PFSK-1 (cell line): ENCODE measurements around the gene CYTH3.

Experiments used
- FOXP2 ChIP-seq: optimal IDR thresholded peaks from 2 replicates; pipeline ENCODE3; 2011; ENCODE audit warnings: borderline replicate concordance, control low read depth, inconsistent platforms; ENCODE audit not compliant: insufficient read depth; ENCODE audit errors: extremely low read length, extremely low read depth
- POLR2AphosphoS5 ChIP-seq: IDR thresholded peaks from 2 replicates; pipeline ENCODE4 v1.6.1; 2012; ENCODE audit warnings: low read depth, mild to moderate bottlenecking, control low read depth, low read length, moderate library complexity
- SIN3A ChIP-seq: IDR thresholded peaks from 2 replicates; pipeline ENCODE4 v1.6.1; 2012; ENCODE audit warnings: mild to moderate bottlenecking, low read length, moderate library complexity, borderline replicate concordance; ENCODE audit not compliant: insufficient read depth
- TAF1 ChIP-seq: IDR thresholded peaks from 2 replicates; pipeline ENCODE4 v1.6.1; 2012; ENCODE audit warnings: low read length, control low read depth, borderline replicate concordance; ENCODE audit not compliant: insufficient read depth
- TF ChIP-seq, protein P1 (sequence below), 2 experiments: IDR thresholded peaks; 2 replicates each; pipeline versions ENCODE4 v1.6.1 to v1.8.0; 2011 to 2012; ENCODE audit warnings: low read depth in 2 of 2, low read length in 2 of 2, control low read depth in 1 of 2, inconsistent platforms in 1 of 2, mild to moderate bottlenecking in 1 of 2, moderate library complexity in 1 of 2; ENCODE audit not compliant: insufficient read depth in 1 of 2

DNA sequence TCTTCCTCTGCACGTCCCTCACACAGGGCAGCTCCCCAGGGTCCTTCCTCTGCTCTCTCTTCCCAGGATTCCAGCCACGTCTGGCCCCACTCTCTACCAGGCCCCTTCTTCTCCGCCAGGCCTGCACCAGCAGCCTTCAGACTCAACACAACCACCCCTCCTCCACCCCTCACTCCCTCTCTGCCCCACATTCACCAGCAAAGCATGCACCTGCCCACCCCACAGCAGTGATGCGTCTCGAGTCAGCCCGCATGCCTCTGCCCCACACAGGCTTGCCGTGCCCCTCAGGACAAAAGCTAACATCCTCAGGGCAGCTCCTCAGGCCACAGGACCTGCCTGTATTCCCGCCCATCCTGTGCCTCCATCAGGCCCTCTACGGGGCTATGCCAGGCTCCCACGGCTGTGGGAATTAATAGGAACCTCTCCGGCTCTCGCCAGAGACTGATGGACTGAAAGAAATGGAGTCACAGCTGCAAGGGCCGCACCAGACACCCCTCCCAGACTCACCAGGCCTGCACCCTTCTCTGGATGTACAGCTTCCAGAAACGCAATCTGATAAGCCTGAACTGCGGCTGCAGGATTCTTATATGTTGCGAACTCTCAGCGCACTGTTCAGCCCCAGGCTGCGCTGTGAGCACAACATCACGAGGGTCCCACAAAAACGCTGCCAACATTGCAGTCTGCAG is 100.1 kb downstream of the CYTH3 start:
- TF ChIP-seq, protein P1, sequence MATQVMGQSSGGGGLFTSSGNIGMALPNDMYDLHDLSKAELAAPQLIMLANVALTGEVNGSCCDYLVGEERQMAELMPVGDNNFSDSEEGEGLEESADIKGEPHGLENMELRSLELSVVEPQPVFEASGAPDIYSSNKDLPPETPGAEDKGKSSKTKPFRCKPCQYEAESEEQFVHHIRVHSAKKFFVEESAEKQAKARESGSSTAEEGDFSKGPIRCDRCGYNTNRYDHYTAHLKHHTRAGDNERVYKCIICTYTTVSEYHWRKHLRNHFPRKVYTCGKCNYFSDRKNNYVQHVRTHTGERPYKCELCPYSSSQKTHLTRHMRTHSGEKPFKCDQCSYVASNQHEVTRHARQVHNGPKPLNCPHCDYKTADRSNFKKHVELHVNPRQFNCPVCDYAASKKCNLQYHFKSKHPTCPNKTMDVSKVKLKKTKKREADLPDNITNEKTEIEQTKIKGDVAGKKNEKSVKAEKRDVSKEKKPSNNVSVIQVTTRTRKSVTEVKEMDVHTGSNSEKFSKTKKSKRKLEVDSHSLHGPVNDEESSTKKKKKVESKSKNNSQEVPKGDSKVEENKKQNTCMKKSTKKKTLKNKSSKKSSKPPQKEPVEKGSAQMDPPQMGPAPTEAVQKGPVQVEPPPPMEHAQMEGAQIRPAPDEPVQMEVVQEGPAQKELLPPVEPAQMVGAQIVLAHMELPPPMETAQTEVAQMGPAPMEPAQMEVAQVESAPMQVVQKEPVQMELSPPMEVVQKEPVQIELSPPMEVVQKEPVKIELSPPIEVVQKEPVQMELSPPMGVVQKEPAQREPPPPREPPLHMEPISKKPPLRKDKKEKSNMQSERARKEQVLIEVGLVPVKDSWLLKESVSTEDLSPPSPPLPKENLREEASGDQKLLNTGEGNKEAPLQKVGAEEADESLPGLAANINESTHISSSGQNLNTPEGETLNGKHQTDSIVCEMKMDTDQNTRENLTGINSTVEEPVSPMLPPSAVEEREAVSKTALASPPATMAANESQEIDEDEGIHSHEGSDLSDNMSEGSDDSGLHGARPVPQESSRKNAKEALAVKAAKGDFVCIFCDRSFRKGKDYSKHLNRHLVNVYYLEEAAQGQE (IDR thresholded peaks at IDR 0.05; ENCODE audit: insufficient read depth in 1 of 2, low read depth in 2 of 2, low read length in 2 of 2), result no peak
- TF ChIP-seq POLR2AphosphoS5 (no peak), TAF1 (no peak), SIN3A (no peak), FOXP2 (no peak)
